Common myeloid progenitor, CD34-positive (primary cell): ENCODE measurements around the gene PDZD7.
A peak's percentile ranks its signal among the peaks of the same experiment; 100 is the strongest.

Experiments used
- CTCF ChIA-PET: fragments of 350-600 bp; sonication (Branson Sonifier 250); formaldehyde crosslinking; loops from one replicate; lab custom pipeline; 2021; ENCODE audit warnings: antibody characterized with exemption; lab: Charles Lee
- POLR2A ChIA-PET: fragments of 350-600 bp; sonication (Branson Sonifier 250); formaldehyde crosslinking; loops from one replicate; lab custom pipeline; 2021; ENCODE audit warnings: antibody characterized with exemption; lab: Charles Lee
- DNase-seq, 3 donors: peaks; one replicate each; pipeline versions ENCODE4 v3.0.0 to v3.0.0-alpha.2; 2013
- H3K27ac ChIP-seq, 2 experiments: 1 replicate in 1 of 2; 2 replicates in 1 of 2; pipeline ENCODE4 v1.7.0; 2013; ENCODE audit warnings: inconsistent platforms in 2 of 2, low read length in 2 of 2, mild to moderate bottlenecking in 2 of 2, low read depth in 1 of 2, moderate library complexity in 1 of 2; ENCODE audit not compliant: severe bottlenecking in 2 of 2, insufficient read depth in 1 of 2, poor library complexity in 1 of 2
- H3K27me3 ChIP-seq, 5 experiments: replicated peaks in 2 of 5; 1 replicate in 3 of 5; 2 replicates in 2 of 5; pipeline versions ENCODE4 v1.6.1 to v1.7.0; 2013; ENCODE audit warnings: low read length in 4 of 5, mild to moderate bottlenecking in 2 of 5, moderate library complexity in 2 of 5, inconsistent platforms in 1 of 5; ENCODE audit not compliant: insufficient read depth in 5 of 5, control insufficient read depth in 4 of 5
- H3K36me3 ChIP-seq, 4 experiments: 1 replicate in 2 of 4; 2 replicates in 2 of 4; pipeline versions ENCODE4 v1.6.1 to v1.7.0; 2013; ENCODE audit warnings: low read length in 3 of 4, control low read depth in 1 of 4, mild to moderate bottlenecking in 1 of 4; ENCODE audit not compliant: control insufficient read depth in 4 of 4, insufficient read depth in 4 of 4
- H3K4me1 ChIP-seq, 4 experiments: 1 replicate in 3 of 4; 2 replicates in 1 of 4; pipeline versions ENCODE4 v1.6.1 to v1.7.1; 2013; ENCODE audit warnings: low read length in 3 of 4, mild to moderate bottlenecking in 3 of 4, control low read depth in 1 of 4, inconsistent platforms in 1 of 4, moderate library complexity in 1 of 4; ENCODE audit not compliant: control insufficient read depth in 4 of 4, insufficient read depth in 4 of 4; ENCODE audit errors: control extremely low read depth in 1 of 4
- H3K4me3 ChIP-seq, 7 experiments: 1 replicate in 4 of 7; 2 replicates in 3 of 7; pipeline versions ENCODE4 v1.5.1 to v1.7.0; 2013; ENCODE audit warnings: mild to moderate bottlenecking in 7 of 7, low read length in 6 of 7, moderate library complexity in 6 of 7, inconsistent platforms in 2 of 7, low read depth in 2 of 7, control low read depth in 1 of 7; ENCODE audit not compliant: insufficient read depth in 4 of 7, control insufficient read depth in 1 of 7; ENCODE audit errors: extremely low read depth in 1 of 7
- H3K9me3 ChIP-seq, 5 experiments: 1 replicate in 4 of 5; 2 replicates in 1 of 5; pipeline versions ENCODE4 v1.6.1 to v1.7.1; 2013; ENCODE audit warnings: low read length in 4 of 5, mild to moderate bottlenecking in 2 of 5, inconsistent platforms in 1 of 5, low read depth in 1 of 5, moderate library complexity in 1 of 5; ENCODE audit not compliant: control insufficient read depth in 4 of 5, insufficient read depth in 2 of 5; ENCODE audit errors: control extremely low read depth in 1 of 5
- WGBS: methylation state at CpG from one replicate; pipeline ENCODE4 v1.1.5; 2013; ENCODE audit not compliant: insufficient coverage; 5-methylcytosine and 5-hydroxymethylcytosine counted together

PDZD7 gene

DNA sequence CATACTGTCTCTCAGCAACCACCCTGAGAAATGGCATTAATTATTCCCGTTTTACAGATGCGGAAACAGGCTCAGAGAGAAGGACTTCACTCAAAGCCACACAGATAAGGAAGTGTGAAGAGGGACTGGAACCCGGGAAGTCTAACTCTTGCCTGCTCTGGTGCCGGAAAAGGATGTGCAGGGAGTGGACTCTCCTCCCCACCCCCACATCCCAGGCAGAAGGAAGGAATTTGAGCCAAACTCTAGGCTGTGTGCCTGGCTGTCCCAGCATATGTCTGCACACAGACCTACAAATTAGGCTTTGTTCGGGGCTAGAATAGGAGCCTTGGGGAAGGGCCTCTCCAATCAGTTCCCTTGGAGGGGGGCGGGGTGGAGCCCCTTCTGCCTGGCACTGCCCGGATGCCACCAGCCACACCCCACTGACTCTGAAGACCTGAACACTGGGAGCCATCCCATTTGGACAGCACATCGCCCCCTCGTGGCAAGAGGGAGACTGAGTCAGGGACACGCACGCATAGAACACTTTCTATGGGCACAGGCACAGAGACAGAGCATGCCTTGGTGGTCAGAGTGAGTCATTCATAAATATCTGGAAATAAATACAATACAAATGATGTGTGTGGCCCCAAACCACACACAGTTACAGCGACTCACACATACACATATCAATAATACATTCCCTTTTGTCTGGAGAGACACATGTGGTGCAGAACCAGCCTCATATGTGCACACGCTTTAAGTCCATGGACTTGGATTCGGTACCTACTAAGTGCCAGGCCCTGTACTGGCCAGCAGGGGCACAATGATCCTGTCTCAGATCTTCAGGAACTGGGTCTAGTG, 18.2 kb downstream of the PDZD7 start:
- Histone ChIP-seq H3K27ac (no peak overlapping the region), H3K36me3 (no peaks in the 10 kb centered on the region), H3K4me1 (peaks cover 0 to 16% (median 14%) of the 10 kb centered on the region in 4 experiments), H3K9me3 (no peaks in the 10 kb centered on the region), H3K4me3 (no peak overlapping the region), H3K27me3 (peaks cover 0 to 15% (median 3%) of the 10 kb centered on the region in 5 experiments)
- ChIA-PET POLR2A (no interaction called here), CTCF (interaction anchor here (0.9 to 7.5 kb wide), 10 partner anchors 15 to 55 kb away, joined by 3 to 152 read pairs (median 4); partner anchors contain the start of genes LZTS2 and SEMA4G)
- WGBS = 21% methylated on average over 9 of the region's 14 CpGs
- peak; percentile 87 to 90 (median 90) for DNase-seq

DNA sequence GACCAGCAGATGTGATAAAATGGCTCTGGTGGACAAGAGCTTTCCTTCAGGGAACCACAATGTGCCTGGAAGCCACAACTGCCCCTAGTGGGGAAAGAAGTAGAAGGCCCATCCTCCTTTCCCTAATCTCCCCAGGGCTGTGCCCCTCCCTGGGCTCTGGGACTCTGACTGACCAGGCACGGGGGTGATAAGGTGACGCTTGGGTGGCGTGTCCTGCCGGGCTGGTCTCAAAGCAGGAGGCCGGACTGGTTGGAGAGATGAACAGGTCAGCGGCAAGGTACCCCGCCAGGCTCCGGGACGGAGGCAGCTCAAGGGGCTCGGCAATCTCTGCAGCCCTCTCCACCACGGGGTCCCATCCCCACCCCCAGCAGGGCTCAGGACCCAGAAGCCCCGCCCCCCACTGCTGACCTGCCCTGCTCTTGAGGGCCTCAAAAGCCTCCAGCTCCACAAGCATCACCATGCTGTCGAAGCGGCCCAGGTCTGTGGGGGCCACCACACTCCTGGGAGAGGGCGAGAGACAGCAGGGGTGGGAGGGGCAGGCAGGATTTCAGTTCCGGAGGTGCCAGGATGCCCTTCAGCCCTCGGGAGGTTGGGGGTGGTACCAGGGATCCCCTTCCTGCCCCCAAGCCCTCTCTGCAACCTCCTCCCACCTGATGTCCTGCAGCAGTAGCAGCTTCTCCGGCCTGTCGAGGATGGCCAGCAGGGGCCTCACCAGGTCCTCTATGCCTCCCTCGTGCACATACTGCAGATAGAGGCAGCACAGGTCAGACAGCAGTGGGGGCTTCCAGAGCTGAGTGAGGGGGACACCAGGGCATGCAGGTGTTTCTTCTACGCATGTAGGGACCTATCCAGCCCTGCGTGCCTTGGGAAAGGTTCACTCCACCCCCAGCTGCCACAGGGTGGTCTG, 19.2 kb downstream of the PDZD7 start:
- POLR2A ChIA-PET = interaction anchor here (1.4 kb wide), 1 partner anchor 10 kb away, joined by 5 read pairs; no protein-coding TSS in a partner anchor
- 80% methylated on average over 17 of the region's 22 CpGs for WGBS
- DNase-seq = peak in 1 of 3 donors; percentile 24
- Histone ChIP-seq H3K4me3 (no peak overlapping the region), H3K27me3 (peaks cover 0 to 7% (median 3%) of the 10 kb centered on the region in 5 experiments), H3K36me3 (peaks cover 0 to 8% (median 3%) of the 10 kb centered on the region in 4 experiments), H3K4me1 (peaks cover 0 to 16% (median 13%) of the 10 kb centered on the region in 4 experiments), H3K27ac (no peak overlapping the region), H3K9me3 (no peaks in the 10 kb centered on the region)
- CTCF ChIA-PET = interaction anchor here (0.9 to 7.5 kb wide), 12 partner anchors 8 to 54 kb away, joined by 3 to 152 read pairs (median 4); partner anchors contain the start of genes LZTS2 and SEMA4G

DNA sequence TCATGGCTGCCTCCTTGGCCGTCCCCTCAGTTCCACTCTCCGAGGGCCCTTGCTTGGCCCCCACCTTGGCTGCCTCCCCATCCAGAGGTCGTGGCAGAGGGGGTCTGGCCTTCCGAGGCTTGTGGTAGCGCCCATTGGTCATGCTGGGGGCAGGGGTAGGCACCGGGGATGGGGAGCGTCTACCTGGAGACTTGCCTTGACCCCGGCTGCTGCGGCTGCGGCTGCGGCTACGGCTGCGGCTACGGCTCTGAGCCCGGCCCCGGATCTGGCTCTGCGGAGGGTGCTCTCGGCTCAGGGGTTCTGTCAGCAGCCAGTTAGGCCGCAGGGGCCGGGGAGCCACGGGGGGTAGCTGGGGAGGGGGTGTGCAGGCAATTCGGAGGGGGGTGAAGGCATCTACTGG, 20.6 kb downstream of the PDZD7 start:
- Histone ChIP-seq H3K27ac (no peak overlapping the region), H3K4me3 (no peak overlapping the region), H3K27me3 (no peaks in the 10 kb centered on the region), H3K9me3 (no peaks in the 10 kb centered on the region), H3K4me1 (peaks cover 0 to 16% (median 13%) of the 10 kb centered on the region in 4 experiments), H3K36me3 (peaks cover 3 to 22% (median 17%) of the 10 kb centered on the region in 4 experiments)
- ChIA-PET CTCF (interaction anchor here (1.0 to 7.5 kb wide), 4 partner anchors 9 to 41 kb away, joined by 3 to 152 read pairs (median 7); partner anchors contain the start of genes LZTS2 and SEMA4G), POLR2A (no interaction called here)
- DNase-seq = no peak
- 96% methylated on average over 15 of the region's 22 CpGs for WGBS

DNA sequence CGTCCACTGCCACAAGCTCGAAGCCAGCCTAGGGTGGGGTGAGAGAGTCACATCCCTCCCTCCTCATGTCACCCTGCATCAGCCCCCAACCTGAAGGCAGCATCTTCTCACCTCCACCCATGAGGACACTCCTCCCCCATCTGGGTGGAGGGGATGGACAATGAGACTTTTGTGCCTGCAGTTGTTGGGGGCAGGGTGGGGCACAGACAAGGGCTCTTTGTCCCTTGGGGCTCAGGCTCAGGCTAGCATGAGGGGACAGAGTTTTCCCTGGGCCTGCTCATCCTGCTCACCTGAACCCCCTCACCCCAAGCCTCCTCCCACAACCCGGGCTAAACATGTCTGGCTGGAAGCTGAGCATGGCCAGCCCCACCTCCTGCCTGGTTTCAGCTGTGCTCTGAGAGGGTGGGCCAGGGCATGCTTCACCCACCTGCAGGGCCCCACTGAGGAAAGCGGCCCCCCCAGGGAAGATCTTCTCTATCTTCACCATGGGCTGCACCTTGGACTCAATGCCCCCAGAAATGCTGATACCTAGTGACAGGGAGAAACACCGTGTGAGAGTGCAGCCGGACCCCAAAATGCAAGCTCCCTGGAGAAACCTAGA, 22.0 kb downstream of the PDZD7 start:
- Histone ChIP-seq H3K27me3 (no peaks in the 10 kb centered on the region), H3K9me3 (no peaks in the 10 kb centered on the region), H3K36me3 (peaks cover 6 to 32% (median 24%) of the 10 kb centered on the region in 4 experiments), H3K27ac (no peak overlapping the region), H3K4me3 (no peak overlapping the region), H3K4me1 (peaks cover 0 to 16% (median 9%) of the 10 kb centered on the region in 4 experiments)
- DNase-seq = no peak
- CTCF ChIA-PET = interaction anchor here (0.5 to 7.5 kb wide), 3 partner anchors 13 to 133 kb away, joined by 3 to 152 read pairs (median 5); partner anchors contain the start of gene LZTS2
- 100% methylated on average over 3 of the region's 6 CpGs for WGBS
- POLR2A ChIA-PET = no interaction called here

DNA sequence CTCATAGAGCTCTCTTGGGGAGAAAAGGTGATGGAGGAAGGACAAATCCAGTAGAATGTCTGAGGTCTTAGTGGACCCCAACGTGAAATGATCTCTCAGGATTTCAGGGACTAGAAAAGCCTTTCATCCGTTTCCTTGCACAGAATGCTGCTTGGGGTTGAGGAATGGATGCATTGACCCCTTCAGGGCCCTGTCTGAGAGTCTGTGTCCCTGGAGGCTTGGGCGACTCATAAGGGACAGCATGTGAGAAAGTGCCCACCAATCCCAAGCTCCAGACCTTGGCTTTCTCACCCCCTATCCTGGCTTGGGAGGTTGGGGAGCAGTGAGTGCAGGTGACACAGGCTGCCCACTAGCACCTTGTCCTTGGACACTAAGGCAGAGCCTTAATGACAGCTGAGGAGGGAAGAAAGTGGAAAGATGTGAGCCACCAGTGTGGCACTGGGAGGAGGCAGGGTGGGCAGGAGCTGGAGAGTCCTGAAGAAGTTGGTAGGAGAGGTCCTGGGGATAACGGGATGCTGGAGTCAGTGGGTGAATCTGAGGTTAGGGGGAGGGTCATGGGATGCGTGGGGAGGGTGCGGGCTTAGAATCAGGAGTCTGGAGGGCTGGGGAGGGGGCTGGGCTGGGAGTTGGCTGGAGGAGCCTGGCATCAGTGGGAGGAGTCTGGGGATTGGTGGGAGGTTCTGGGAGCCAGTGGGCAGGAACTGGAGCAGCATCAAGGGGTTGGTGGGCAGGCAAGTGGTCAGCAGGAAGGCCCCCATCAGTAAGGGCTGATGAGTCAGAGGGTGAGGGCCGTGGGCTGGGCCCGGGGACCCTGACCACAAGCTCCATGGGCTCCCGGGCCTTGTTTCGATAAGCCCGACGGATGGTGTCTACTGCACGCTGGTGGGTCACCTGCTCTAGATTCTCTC, 22.8 kb downstream of the PDZD7 start:
- DNase-seq = no peak
- H3K27ac ChIP-seq = no peak overlapping the region
- H3K36me3 ChIP-seq = peaks cover 6 to 40% (median 31%) of the 10 kb centered on the region in 4 experiments
- CTCF ChIA-PET = interaction anchor here (1.6 to 23.7 kb wide), 3 partner anchors 9 to 134 kb away, joined by 5 to 311 read pairs (median 152); partner anchors contain the start of gene LZTS2
- H3K4me3 ChIP-seq = no peak overlapping the region
- H3K9me3 ChIP-seq = no peaks in the 10 kb centered on the region
- peaks cover 0 to 10% (median 7%) of the 10 kb centered on the region in 4 experiments for H3K4me1 ChIP-seq
- POLR2A ChIA-PET = no interaction called here
- no peaks in the 10 kb centered on the region for H3K27me3 ChIP-seq
- 90% methylated on average over 10 of the region's 13 CpGs for WGBS
